ENCODE data around the gene CNKSR3. TPM values are rescaled to one million over a fixed set of nuclear protein-coding genes. Genes with fewer than 3 reads are reported as not detected.

CNKSR3 gene
- total RNA-seq, 6 experiments from 2014 or later = 19.8 to 43.4 (median 26.9) TPM

DNA sequence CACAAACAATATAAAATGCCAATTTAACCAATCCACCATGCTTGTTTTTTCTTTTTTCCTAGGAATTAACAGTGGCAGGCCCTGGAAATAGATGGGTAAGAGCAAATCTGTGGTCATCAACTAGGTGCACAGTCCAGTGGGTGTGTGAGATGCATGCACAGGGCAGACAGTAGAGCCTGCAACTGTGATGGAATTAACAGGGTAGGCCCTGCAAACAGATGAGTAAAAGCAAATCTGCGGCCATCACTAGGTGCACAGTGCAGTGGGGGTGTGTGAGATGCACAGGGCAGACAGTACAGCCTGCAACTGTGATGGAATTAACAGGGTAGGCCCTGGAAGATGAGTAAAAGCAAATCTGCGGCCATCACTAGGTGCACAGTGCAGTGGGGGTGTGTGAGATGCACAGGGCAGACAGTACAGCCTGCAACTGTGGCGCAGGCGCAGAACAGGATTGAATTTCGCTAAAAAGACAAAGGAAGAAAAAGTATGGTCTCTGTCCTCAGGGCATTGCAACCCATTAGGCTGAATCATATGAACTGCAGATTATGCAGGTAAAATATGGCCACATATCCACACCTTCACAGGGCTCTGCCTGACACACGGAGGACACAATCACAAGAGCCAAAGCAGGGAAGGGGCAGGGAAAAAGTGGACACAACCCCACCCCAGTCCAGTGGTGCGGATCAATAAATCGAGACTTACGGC, 112.8 kb downstream of the CNKSR3 start:
- no peak for ATAC-seq

DNA sequence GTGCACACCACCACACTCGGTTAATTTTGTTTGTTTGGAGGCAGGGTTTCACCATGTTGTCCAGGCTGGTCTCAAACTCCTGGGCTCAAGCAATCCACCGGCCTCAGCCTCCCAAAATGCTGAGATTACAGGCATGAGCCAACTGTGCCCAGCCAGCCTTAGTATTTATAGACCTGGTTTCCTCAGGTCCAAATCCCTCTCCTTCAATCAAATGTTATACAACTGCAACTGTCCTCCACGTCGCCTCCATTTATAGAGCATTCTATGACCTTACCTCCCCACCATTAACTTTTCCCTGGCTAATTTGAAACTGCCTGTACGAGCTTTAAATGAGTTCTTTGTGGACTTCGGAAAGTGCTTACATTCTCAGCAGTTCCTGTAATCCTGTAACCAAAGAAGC, 114.6 kb downstream of the CNKSR3 start:
- WGBS (ENCODE audit: insufficient coverage, low coverage, low lambda C conversion rate, missing lambda C conversion rate) = 75% methylated on average over 4 of the region's 6 CpGs
- Histone ChIP-seq H3K4me1 (no peaks in the 10 kb centered on the region), H3K27me3 (no peaks in the 10 kb centered on the region), H3K36me3 (peaks cover 0 to 3% (median under 1%) of the 10 kb centered on the region in 4 donors), H3K27ac (no peak overlapping the region), H3K9me3 (no peaks in the 10 kb centered on the region), H3K4me3 (no peak overlapping the region)
- ATAC-seq = no peak
- DNase-seq = no peak
- no peak for TF ChIP-seq POLR2A (IDR thresholded peaks at IDR 0.05)
- TF ChIP-seq, protein P1, sequence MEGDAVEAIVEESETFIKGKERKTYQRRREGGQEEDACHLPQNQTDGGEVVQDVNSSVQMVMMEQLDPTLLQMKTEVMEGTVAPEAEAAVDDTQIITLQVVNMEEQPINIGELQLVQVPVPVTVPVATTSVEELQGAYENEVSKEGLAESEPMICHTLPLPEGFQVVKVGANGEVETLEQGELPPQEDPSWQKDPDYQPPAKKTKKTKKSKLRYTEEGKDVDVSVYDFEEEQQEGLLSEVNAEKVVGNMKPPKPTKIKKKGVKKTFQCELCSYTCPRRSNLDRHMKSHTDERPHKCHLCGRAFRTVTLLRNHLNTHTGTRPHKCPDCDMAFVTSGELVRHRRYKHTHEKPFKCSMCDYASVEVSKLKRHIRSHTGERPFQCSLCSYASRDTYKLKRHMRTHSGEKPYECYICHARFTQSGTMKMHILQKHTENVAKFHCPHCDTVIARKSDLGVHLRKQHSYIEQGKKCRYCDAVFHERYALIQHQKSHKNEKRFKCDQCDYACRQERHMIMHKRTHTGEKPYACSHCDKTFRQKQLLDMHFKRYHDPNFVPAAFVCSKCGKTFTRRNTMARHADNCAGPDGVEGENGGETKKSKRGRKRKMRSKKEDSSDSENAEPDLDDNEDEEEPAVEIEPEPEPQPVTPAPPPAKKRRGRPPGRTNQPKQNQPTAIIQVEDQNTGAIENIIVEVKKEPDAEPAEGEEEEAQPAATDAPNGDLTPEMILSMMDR (IDR thresholded peaks at IDR 0.05) = no peak
- intact Hi-C loops (cut with DNase I) = no loop called here

More for the DNA sequence above, 112.8 kb downstream of the CNKSR3 start:
- H3K27me3 ChIP-seq = no peaks in the 10 kb centered on the region
- TF ChIP-seq, protein P1 (IDR thresholded peaks at IDR 0.05) = no peak
- no peak for TF ChIP-seq POLR2A (IDR thresholded peaks at IDR 0.05)
- intact Hi-C loops (cut with DNase I) = no loop called here
- H3K4me3 ChIP-seq = no peak overlapping the region
- no peaks in the 10 kb centered on the region for H3K4me1 ChIP-seq
- H3K27ac ChIP-seq = no peak overlapping the region
- WGBS (ENCODE audit: insufficient coverage, low coverage, low lambda C conversion rate, missing lambda C conversion rate) = 90% methylated on average over 7 of the region's 9 CpGs
- DNase-seq = no peak
- peaks cover 0 to 14% (median 7%) of the 10 kb centered on the region in 4 donors for H3K36me3 ChIP-seq
- no peaks in the 10 kb centered on the region for H3K9me3 ChIP-seq

DNA sequence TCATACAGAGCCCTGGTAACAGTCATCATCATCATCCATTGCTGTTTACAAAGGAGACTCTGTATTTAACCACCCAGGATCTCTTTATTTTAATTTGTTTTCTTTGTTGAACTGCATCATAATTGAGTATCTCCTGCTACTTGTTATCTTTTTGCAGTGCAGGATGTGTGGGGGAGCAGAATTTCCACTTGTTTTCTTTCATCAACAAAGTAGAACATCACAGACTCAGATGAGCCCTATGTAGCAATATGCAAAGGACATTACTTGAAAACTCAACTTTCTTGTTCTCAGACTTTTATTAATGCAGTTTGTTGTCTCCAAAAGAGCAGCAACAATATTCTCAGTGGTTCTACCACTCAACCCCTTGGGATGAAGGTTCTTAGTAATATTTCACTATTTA, 115.2 kb downstream of the CNKSR3 start:
- Histone ChIP-seq H3K27ac (no peak overlapping the region), H3K4me3 (no peak overlapping the region), H3K36me3 (peaks cover 0 to 3% (median 0%) of the 10 kb centered on the region in 4 donors), H3K27me3 (no peaks in the 10 kb centered on the region), H3K4me1 (no peaks in the 10 kb centered on the region), H3K9me3 (no peaks in the 10 kb centered on the region)
- ATAC-seq (no peak), DNase-seq (no peak)
- intact Hi-C loops (cut with DNase I) = no loop called here
- TF ChIP-seq POLR2A (IDR thresholded peaks at IDR 0.05) = no peak
- TF ChIP-seq, protein P1 (IDR thresholded peaks at IDR 0.05) = no peak

DNA sequence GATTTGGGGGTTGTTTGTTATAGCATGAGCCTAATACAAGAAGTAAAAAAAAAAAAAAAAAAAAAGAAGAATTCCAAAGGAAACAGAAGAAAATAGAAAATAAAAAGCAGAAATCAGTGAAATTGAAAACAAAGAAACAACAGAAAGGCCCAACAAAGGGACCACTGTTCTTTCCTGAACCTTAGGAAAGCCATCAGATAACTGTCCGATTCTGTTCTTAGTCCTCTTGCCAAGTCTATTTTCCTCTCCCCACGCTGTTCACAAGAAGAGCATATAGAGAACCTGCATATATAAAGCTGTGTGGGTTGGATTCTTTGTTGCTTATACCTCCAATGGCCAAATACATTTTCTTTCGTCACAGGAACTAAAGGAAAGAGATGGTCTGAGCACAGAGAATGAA, 115.9 kb downstream of the CNKSR3 start:
- H3K4me1 ChIP-seq = no peaks in the 10 kb centered on the region
- DNase-seq (no peak), ATAC-seq (no peak)
- H3K36me3 ChIP-seq = no peaks in the 10 kb centered on the region
- intact Hi-C loops (cut with DNase I) = no loop called here
- H3K4me3 ChIP-seq = no peak overlapping the region
- 76% methylated on average over 3 of the region's 3 CpGs for WGBS (ENCODE audit: insufficient coverage, low coverage, low lambda C conversion rate, missing lambda C conversion rate)
- no peaks in the 10 kb centered on the region for H3K9me3 ChIP-seq
- no peak overlapping the region for H3K27ac ChIP-seq
- H3K27me3 ChIP-seq = no peaks in the 10 kb centered on the region
- TF ChIP-seq, protein P1 (IDR thresholded peaks at IDR 0.05) = no peak
- no peak for TF ChIP-seq POLR2A (IDR thresholded peaks at IDR 0.05)

All from right lobe of liver (tissue), 6 donors.